Bone marrow (tissue), 2 donors: ENCODE data around the gene TBC1D2.

Experiments
- DNase-seq, 2 donors: peaks; one replicate each; lab custom pipeline; 2025; lab: John Stamatoyannopoulos, UW

The TBC1D2 gene

GRCh38 chr9:98236901-98237487 lies 18.5 kb downstream of the TBC1D2 start:
- no peak for DNase-seq

- no peak for DNase-seq
Observed at GRCh38 chr9:98235126-98235525, 20.3 kb downstream of the TBC1D2 start.

- no peak for DNase-seq
Observed at GRCh38 chr9:98234245-98234825, 21.1 kb downstream of the TBC1D2 start.

GRCh38 chr9:98232926-98233325 lies 22.5 kb downstream of the TBC1D2 start:
- no peak for DNase-seq

- DNase-seq, result no peak
Observed at GRCh38 chr9:98231770-98232478, 23.5 kb downstream of the TBC1D2 start.

- no peak for DNase-seq
Observed at GRCh38 chr9:98230789-98231188, 24.7 kb downstream of the TBC1D2 start.

- no peak for DNase-seq
Observed at GRCh38 chr9:98230304-98230703, 25.1 kb downstream of the TBC1D2 start.

GRCh38 chr9:98229620-98230019 lies 25.8 kb downstream of the TBC1D2 start:
- DNase-seq, result no peak

GRCh38 chr9:98229090-98229395 lies 26.4 kb downstream of the TBC1D2 start:
- DNase-seq, result no peak

- DNase-seq, result no peak
Observed at GRCh38 chr9:98228392-98229089, 26.9 kb downstream of the TBC1D2 start.

- DNase-seq, result no peak
Observed at GRCh38 chr9:98227883-98228282, 27.6 kb downstream of the TBC1D2 start.

GRCh38 chr9:98226957-98227356 lies 28.5 kb downstream of the TBC1D2 start:
- no peak for DNase-seq

GRCh38 chr9:98226516-98226915 lies 28.9 kb downstream of the TBC1D2 start:
- DNase-seq, result no peak

GRCh38 chr9:98225015-98225442 lies 30.4 kb downstream of the TBC1D2 start:
- no peak for DNase-seq

- DNase-seq, result no peak
Observed at GRCh38 chr9:98222885-98223691, 32.4 kb downstream of the TBC1D2 start.

- no peak for DNase-seq
Observed at GRCh38 chr9:98220911-98221310, 34.5 kb downstream of the TBC1D2 start.

GRCh38 chr9:98219794-98220370 lies 35.6 kb downstream of the TBC1D2 start:
- DNase-seq, result no peak

- DNase-seq, result no peak
Observed at GRCh38 chr9:98219364-98219716, 36.1 kb downstream of the TBC1D2 start.

- no peak for DNase-seq
Observed at GRCh38 chr9:98218562-98219363, 36.7 kb downstream of the TBC1D2 start.

GRCh38 chr9:98217255-98217654 lies 38.2 kb downstream of the TBC1D2 start:
- no peak for DNase-seq

- DNase-seq, result no peak
Observed at GRCh38 chr9:98216391-98216790, 39.1 kb downstream of the TBC1D2 start.
